ENCODE measurements around the gene NAXD. TPM values are rescaled to one million over a fixed set of nuclear protein-coding genes. Genes with fewer than 3 reads are reported as not detected.
"Not testable (repeated sequence)": the region's sequence is repeated elsewhere in the genome, so short reads cannot be mapped to it uniquely, and the experiment has no call there.

NAXD gene
- total RNA-seq, 1 experiment from 2014 or later, result 27.7 TPM

DNA sequence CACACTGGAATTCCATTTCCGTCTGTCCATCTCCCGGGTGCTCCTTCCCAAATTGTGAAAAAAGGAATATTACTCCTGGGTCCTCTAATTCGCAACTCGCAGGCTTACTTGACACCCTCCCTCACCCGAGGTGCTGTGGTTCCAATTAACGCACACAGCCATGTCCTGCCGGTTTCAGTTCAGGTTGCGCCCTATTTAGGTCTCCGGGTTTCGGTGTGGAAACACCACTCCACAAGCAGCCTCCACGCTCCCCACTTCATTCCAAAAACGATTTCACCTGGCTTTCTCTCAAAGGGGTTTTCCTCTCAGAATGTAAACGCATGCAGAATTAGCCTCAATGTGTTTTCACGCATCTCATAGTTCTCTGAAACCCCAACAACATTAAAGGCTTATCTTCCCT lies 37.9 kb downstream of the NAXD start:
- intact Hi-C loops (cut with micrococcal nuclease), result no loop called here
- TF ChIP-seq, protein P1, sequence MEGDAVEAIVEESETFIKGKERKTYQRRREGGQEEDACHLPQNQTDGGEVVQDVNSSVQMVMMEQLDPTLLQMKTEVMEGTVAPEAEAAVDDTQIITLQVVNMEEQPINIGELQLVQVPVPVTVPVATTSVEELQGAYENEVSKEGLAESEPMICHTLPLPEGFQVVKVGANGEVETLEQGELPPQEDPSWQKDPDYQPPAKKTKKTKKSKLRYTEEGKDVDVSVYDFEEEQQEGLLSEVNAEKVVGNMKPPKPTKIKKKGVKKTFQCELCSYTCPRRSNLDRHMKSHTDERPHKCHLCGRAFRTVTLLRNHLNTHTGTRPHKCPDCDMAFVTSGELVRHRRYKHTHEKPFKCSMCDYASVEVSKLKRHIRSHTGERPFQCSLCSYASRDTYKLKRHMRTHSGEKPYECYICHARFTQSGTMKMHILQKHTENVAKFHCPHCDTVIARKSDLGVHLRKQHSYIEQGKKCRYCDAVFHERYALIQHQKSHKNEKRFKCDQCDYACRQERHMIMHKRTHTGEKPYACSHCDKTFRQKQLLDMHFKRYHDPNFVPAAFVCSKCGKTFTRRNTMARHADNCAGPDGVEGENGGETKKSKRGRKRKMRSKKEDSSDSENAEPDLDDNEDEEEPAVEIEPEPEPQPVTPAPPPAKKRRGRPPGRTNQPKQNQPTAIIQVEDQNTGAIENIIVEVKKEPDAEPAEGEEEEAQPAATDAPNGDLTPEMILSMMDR (IDR thresholded peaks at IDR 0.05; ENCODE audit: unreplicated experiment), result no peak
- BruUV-seq (replicated peaks), result no TSS peak
- no peak overlapping the region for H3K4me3 Mint-ChIP-seq (ENCODE audit: unreplicated experiment)
- H3K4me1 Mint-ChIP-seq (ENCODE audit: insufficient read depth, unreplicated experiment), result no peaks in the 10 kb centered on the region
- POLR2A ChIA-PET, result no interaction called here
- no peaks in the 10 kb centered on the region for H3K9me3 Mint-ChIP-seq (ENCODE audit: unreplicated experiment)
- H3K27ac Mint-ChIP-seq (ENCODE audit: low read depth, unreplicated experiment), result no peak overlapping the region
- peaks cover 80% of the 10 kb centered on the region for H3K36me3 Mint-ChIP-seq (ENCODE audit: insufficient read depth, unreplicated experiment)
- H3K27me3 Mint-ChIP-seq (ENCODE audit: insufficient read depth, unreplicated experiment), result no peaks in the 10 kb centered on the region
- DNase-seq (ENCODE audit: unreplicated experiment), result no peak
- CTCF ChIA-PET, result no interaction called here

DNA sequence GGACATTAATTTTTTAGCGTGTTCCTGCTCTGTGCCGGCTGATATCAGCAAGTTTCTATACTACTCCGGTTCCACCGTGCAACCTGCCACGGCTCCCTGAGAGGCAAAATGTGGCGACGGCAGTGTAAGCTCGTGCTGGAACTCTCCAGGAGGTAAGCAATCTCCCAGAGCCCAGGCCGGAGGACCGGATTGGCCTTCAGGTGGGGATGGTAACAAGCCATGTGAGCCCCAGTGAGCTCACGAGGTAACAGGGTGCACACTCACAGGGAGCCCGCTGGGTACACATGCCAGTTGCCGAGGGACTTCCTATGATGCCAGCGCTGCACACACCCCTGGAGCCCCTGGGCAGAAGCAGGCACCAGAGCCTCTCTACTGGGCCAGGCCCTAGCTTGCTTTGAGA lies 38.5 kb downstream of the NAXD start:
- H3K9me3 Mint-ChIP-seq (ENCODE audit: unreplicated experiment), result no peaks in the 10 kb centered on the region
- POLR2A ChIA-PET, result no interaction called here

DNA sequence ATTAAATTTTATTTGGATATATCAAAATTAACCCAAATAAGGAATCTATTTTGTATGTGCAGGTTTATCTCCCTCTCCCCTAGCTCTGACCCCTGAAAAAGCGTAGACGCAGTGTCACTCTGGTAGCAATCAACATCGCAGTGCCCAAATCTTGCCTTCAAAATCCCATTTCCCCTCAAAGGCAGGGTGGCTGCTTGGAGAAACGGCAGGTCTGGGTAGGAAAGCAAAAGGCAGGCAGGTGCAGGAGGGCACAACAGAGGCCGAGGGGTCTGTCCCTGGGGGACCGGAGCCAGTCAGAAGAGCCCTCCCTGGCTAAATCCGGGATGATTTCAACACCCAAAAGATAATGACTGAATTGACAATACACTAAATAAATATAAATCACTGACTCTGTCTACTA lies 41.9 kb downstream of the NAXD start:
- no TSS peak for BruUV-seq (replicated peaks)
- ChIA-PET POLR2A (interaction anchor here (1.4 kb wide), 2 partner anchors 10 to 19 kb away, joined by 5 read pairs; no protein-coding TSS in a partner anchor), CTCF (no interaction called here)
- Mint-ChIP-seq H3K27me3 (ENCODE audit: insufficient read depth, unreplicated experiment) (no peaks in the 10 kb centered on the region), H3K9me3 (ENCODE audit: unreplicated experiment) (no peaks in the 10 kb centered on the region), H3K4me3 (ENCODE audit: unreplicated experiment) (no peak overlapping the region), H3K27ac (ENCODE audit: low read depth, unreplicated experiment) (no peak overlapping the region), H3K36me3 (ENCODE audit: insufficient read depth, unreplicated experiment) (peaks cover 88% of the 10 kb centered on the region), H3K4me1 (ENCODE audit: insufficient read depth, unreplicated experiment) (no peaks in the 10 kb centered on the region)
- DNase-seq (ENCODE audit: unreplicated experiment), result no peak
- TF ChIP-seq, protein P1 (IDR thresholded peaks at IDR 0.05; ENCODE audit: unreplicated experiment), result no peak
- intact Hi-C loops (cut with micrococcal nuclease), result no loop called here

More for the DNA sequence above, 38.5 kb downstream of the NAXD start:
- CTCF ChIA-PET, result interaction anchor here (0.6 kb wide), 2 partner anchors 51 to 84 kb away, joined by 3 to 4 read pairs; no protein-coding TSS in a partner anchor
- no peaks in the 10 kb centered on the region for H3K27me3 Mint-ChIP-seq (ENCODE audit: insufficient read depth, unreplicated experiment)
- intact Hi-C loops (cut with micrococcal nuclease), result no loop called here
- no peak overlapping the region for H3K4me3 Mint-ChIP-seq (ENCODE audit: unreplicated experiment)
- H3K36me3 Mint-ChIP-seq (ENCODE audit: insufficient read depth, unreplicated experiment), result peaks cover 80% of the 10 kb centered on the region
- H3K27ac Mint-ChIP-seq (ENCODE audit: low read depth, unreplicated experiment), result no peak overlapping the region
- no TSS peak for BruUV-seq (replicated peaks)
- no peak for DNase-seq (ENCODE audit: unreplicated experiment)
- H3K4me1 Mint-ChIP-seq (ENCODE audit: insufficient read depth, unreplicated experiment), result no peaks in the 10 kb centered on the region
- TF ChIP-seq, protein P1 (IDR thresholded peaks at IDR 0.05; ENCODE audit: unreplicated experiment), result no peak

DNA sequence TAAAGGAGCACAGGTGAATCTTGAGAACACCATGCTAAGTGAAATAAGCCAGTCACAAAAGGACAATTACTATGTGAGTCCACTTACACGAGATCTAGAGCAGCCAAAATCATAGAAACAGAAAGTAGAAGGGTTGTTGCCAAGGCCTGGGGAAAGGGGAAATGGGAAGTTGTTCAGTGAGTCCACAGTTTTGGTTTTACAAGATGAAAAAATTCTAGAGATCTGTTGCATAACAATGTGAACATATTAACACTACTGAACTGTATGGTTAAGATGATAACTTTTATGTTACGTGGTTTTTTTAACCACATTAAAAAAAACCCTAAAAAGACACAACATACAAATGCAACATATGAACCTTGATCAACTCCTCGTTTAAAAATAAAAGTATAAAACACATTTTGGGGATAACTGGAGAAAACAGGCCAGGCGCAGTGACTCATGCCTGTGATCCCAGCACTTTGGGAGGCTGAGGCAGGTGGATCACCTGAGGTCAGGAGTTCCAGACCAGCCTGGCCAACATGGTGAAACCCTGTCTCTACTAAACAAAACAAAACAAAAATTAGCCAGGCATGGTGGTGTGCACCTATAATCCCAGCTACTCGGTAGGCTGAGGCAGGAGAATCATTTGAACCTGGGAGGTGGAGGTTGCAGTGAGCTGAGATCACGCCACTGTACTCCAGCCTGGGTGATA lies 43.0 kb downstream of the NAXD start:
- H3K9me3 Mint-ChIP-seq (ENCODE audit: unreplicated experiment); CTCF ChIA-PET; H3K27me3 Mint-ChIP-seq (ENCODE audit: insufficient read depth, unreplicated experiment); H3K4me1 Mint-ChIP-seq (ENCODE audit: insufficient read depth, unreplicated experiment); DNase-seq (ENCODE audit: unreplicated experiment); BruUV-seq (replicated peaks); H3K4me3 Mint-ChIP-seq (ENCODE audit: unreplicated experiment); H3K27ac Mint-ChIP-seq (ENCODE audit: low read depth, unreplicated experiment); intact Hi-C loops (cut with micrococcal nuclease): not testable (repeated sequence)
- POLR2A ChIA-PET, result interaction anchor here (1.4 kb wide), 1 partner anchor 20 kb away, joined by 5 read pairs; no protein-coding TSS in a partner anchor
- peaks cover 94% of the 10 kb centered on the region for H3K36me3 Mint-ChIP-seq (ENCODE audit: insufficient read depth, unreplicated experiment)

Data from MCF 10A (cell line).